ENCODE results near the gene SFRP5.

DNA sequence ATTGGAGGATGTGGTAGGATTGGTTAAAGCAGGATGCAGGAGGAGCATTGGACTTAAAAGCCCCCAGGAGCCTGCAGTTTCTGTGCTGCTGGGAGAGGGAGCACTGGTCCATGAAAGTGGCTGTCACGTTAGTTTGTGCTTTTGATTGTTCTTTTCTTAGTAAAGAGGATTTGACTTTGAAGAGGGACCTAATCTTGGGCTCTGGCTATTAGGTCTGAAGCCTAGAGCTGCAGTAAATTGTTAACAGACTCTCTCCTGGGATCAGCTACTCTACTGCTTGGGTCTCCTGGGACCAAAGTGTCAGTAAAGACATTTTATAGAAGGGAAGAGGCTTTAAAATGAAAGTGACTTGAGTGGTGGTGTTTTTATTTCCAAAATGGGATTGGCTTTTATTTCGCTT, 31.2 kb downstream of the SFRP5 start:
- TF ChIP-seq POLR2A (IDR thresholded peaks at IDR 0.05; ENCODE audit: low read depth, low read length), result no peak
- TF ChIP-seq, protein P1, sequence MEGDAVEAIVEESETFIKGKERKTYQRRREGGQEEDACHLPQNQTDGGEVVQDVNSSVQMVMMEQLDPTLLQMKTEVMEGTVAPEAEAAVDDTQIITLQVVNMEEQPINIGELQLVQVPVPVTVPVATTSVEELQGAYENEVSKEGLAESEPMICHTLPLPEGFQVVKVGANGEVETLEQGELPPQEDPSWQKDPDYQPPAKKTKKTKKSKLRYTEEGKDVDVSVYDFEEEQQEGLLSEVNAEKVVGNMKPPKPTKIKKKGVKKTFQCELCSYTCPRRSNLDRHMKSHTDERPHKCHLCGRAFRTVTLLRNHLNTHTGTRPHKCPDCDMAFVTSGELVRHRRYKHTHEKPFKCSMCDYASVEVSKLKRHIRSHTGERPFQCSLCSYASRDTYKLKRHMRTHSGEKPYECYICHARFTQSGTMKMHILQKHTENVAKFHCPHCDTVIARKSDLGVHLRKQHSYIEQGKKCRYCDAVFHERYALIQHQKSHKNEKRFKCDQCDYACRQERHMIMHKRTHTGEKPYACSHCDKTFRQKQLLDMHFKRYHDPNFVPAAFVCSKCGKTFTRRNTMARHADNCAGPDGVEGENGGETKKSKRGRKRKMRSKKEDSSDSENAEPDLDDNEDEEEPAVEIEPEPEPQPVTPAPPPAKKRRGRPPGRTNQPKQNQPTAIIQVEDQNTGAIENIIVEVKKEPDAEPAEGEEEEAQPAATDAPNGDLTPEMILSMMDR (conservative IDR thresholded peaks at IDR 0.05; ENCODE audit: low read depth, low read length), result no peak

Measured in IMR-90 (cell line).